ENCODE results near the gene ZNF3. TPM values are rescaled to one million over a fixed set of nuclear protein-coding genes. Genes with fewer than 3 reads are reported as not detected.

ZNF3 gene
- total RNA-seq, 1 donor from 2014 or later: 24.6 TPM

DNA sequence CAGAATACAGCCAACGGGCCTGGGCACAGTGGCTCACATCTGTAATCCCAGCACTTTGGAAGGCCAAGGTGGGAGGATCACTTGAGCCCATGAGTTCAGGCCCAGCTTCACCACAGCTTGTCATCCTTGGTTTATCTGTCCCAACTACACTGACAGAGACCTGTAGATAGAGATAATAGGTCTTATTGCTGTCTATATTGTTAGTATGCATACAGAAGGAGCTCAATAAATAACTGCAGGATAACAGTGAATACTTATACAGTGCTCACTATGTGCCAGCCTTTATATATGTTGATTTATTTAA is 39.2 kb upstream of the ZNF3 start:
- Mint-ChIP-seq H3K27me3 (ENCODE audit: insufficient read depth) (no peaks in the 10 kb centered on the region), H3K36me3 (ENCODE audit: low read depth) (peaks cover 9% of the 10 kb centered on the region), H3K9me3 (no peaks in the 10 kb centered on the region), H3K4me1 (ENCODE audit: low read depth) (peaks cover 30% of the 10 kb centered on the region), H3K4me3 (peak overlapping the region; percentile 98), H3K27ac (peak overlapping the region; percentile 97)
- DNase-seq (ENCODE audit: low spot score): no peak
- intact Hi-C loops (cut with micrococcal nuclease): loop anchor here (1.0 to 10.0 kb wide), 2 partner anchors 28 to 554 kb away; partner anchors contain the start of genes GNB2 and LAMTOR4

GRCh38 chr7:100119970-100120732 is 38.6 kb upstream of the ZNF3 start:
- Mint-ChIP-seq H3K36me3 (ENCODE audit: low read depth) (peaks cover 9% of the 10 kb centered on the region), H3K4me1 (ENCODE audit: low read depth) (peaks cover 26% of the 10 kb centered on the region), H3K9me3 (no peaks in the 10 kb centered on the region), H3K27me3 (ENCODE audit: insufficient read depth) (no peaks in the 10 kb centered on the region), H3K4me3 (peak overlapping the region; percentile 98), H3K27ac (peak overlapping the region; percentile 97)
- peak; percentile 66 for DNase-seq (ENCODE audit: low spot score)
- intact Hi-C loops (cut with micrococcal nuclease): loop anchor here (1.0 to 10.0 kb wide), 7 partner anchors 7 to 555 kb away; partner anchors contain the start of genes AP4M1, GNB2, LAMTOR4 and MCM7

- no peaks in the 10 kb centered on the region for H3K27me3 Mint-ChIP-seq (ENCODE audit: insufficient read depth)
- H3K36me3 Mint-ChIP-seq (ENCODE audit: low read depth): peaks cover 5% of the 10 kb centered on the region
- intact Hi-C loops (cut with micrococcal nuclease): loop anchor here (1.0 to 2.0 kb wide), 5 partner anchors 8 to 309 kb away; partner anchors contain the start of genes AP4M1, MCM7, TRIM4 and ZCWPW1
- peak within 1 kb of the TSS; percentile 98 for H3K4me3 Mint-ChIP-seq
- no peaks in the 10 kb centered on the region for H3K9me3 Mint-ChIP-seq
- H3K4me1 Mint-ChIP-seq (ENCODE audit: low read depth): peaks cover 18% of the 10 kb centered on the region
- peak within 1 kb of the TSS; percentile 97 for H3K27ac Mint-ChIP-seq
- peak; percentile 90 for DNase-seq (ENCODE audit: low spot score)
These were observed 37.8 kb upstream of the ZNF3 start, which contains the start of the genes CNPY4 and TAF6 for GRCh38 chr7:100119072-100119969. TSS of gene CNPY4 (plus strand) at chr7:100119634. CDS start at chr7:100119745, 111 bp downstream. TSS of gene TAF6 (minus strand) at chr7:100119358. CDS start at chr7:100114209, 5,149 bp downstream.

GRCh38 chr7:100118388-100119071 is 37.0 kb upstream of the ZNF3 start:
- intact Hi-C loops (cut with micrococcal nuclease): loop anchor here (1.0 to 2.0 kb wide), 5 partner anchors 9 to 310 kb away; partner anchors contain the start of genes AP4M1, MCM7, TRIM4 and ZCWPW1
- no peaks in the 10 kb centered on the region for H3K27me3 Mint-ChIP-seq (ENCODE audit: insufficient read depth)
- peak overlapping the region; percentile 97 for H3K27ac Mint-ChIP-seq
- H3K4me1 Mint-ChIP-seq (ENCODE audit: low read depth): peaks cover 16% of the 10 kb centered on the region
- H3K36me3 Mint-ChIP-seq (ENCODE audit: low read depth): peaks cover 7% of the 10 kb centered on the region
- peak overlapping the region; percentile 98 for H3K4me3 Mint-ChIP-seq
- no peak for DNase-seq (ENCODE audit: low spot score)
- H3K9me3 Mint-ChIP-seq: no peaks in the 10 kb centered on the region

DNA sequence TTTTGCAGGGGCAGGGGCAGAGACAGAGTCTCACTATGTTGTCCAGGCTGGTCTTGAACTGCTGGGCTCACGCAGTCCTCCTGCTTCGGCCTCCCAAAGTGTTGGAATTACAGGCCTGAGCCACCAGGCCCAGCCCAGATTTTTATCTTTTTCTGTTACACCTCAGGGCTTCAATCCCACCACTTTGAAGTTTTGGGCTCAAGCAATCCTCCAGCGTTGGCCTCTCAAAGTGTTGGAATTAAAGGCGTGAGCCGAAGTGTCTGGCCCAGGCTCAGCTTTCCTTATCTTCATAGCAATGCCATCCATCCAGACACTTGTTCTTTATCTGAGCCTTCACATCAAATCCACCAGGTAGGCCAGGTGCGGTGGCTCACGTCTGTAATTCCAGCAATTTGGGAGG is 33.5 kb upstream of the ZNF3 start:
- Mint-ChIP-seq H3K4me3 (no peak overlapping the region), H3K4me1 (ENCODE audit: low read depth) (peaks cover 8% of the 10 kb centered on the region), H3K27me3 (ENCODE audit: insufficient read depth) (no peaks in the 10 kb centered on the region), H3K9me3 (no peaks in the 10 kb centered on the region), H3K27ac (no peak overlapping the region), H3K36me3 (ENCODE audit: low read depth) (peaks cover 19% of the 10 kb centered on the region)
- no peak for DNase-seq (ENCODE audit: low spot score)
- intact Hi-C loops (cut with micrococcal nuclease): no loop called here

GRCh38 chr7:100111914-100112313 is 30.4 kb upstream of the ZNF3 start:
- H3K36me3 Mint-ChIP-seq (ENCODE audit: low read depth): peaks cover 30% of the 10 kb centered on the region
- H3K4me1 Mint-ChIP-seq (ENCODE audit: low read depth): no peaks in the 10 kb centered on the region
- H3K4me3 Mint-ChIP-seq: no peak overlapping the region

GRCh38 chr7:100111156-100111555 is 29.6 kb upstream of the ZNF3 start:
- peaks cover 28% of the 10 kb centered on the region for H3K36me3 Mint-ChIP-seq (ENCODE audit: low read depth)
- DNase-seq (ENCODE audit: low spot score): no peak
- no peaks in the 10 kb centered on the region for H3K9me3 Mint-ChIP-seq
- no peak overlapping the region for H3K4me3 Mint-ChIP-seq
- no peaks in the 10 kb centered on the region for H3K4me1 Mint-ChIP-seq (ENCODE audit: low read depth)
- H3K27ac Mint-ChIP-seq: no peak overlapping the region
- intact Hi-C loops (cut with micrococcal nuclease): no loop called here
- H3K27me3 Mint-ChIP-seq (ENCODE audit: insufficient read depth): no peaks in the 10 kb centered on the region

More at GRCh38 chr7:100111914-100112313, 30.4 kb upstream of the ZNF3 start:
- no peaks in the 10 kb centered on the region for H3K9me3 Mint-ChIP-seq
- DNase-seq (ENCODE audit: low spot score): no peak
- intact Hi-C loops (cut with micrococcal nuclease): no loop called here
- no peak overlapping the region for H3K27ac Mint-ChIP-seq
- no peaks in the 10 kb centered on the region for H3K27me3 Mint-ChIP-seq (ENCODE audit: insufficient read depth)

- H3K27ac Mint-ChIP-seq: no peak overlapping the region
- no peaks in the 10 kb centered on the region for H3K9me3 Mint-ChIP-seq
- no peaks in the 10 kb centered on the region for H3K4me1 Mint-ChIP-seq (ENCODE audit: low read depth)
- H3K4me3 Mint-ChIP-seq: no peak overlapping the region
- peaks cover 28% of the 10 kb centered on the region for H3K36me3 Mint-ChIP-seq (ENCODE audit: low read depth)
- DNase-seq (ENCODE audit: low spot score): no peak
- no peaks in the 10 kb centered on the region for H3K27me3 Mint-ChIP-seq (ENCODE audit: insufficient read depth)
- intact Hi-C loops (cut with micrococcal nuclease): no loop called here
These were observed 28.1 kb upstream of the ZNF3 start for GRCh38 chr7:100109521-100110163.

GRCh38 chr7:100107890-100108289 is 26.4 kb upstream of the ZNF3 start:
- Mint-ChIP-seq H3K4me3 (no peak overlapping the region), H3K27ac (no peak overlapping the region), H3K4me1 (ENCODE audit: low read depth) (peaks cover 4% of the 10 kb centered on the region), H3K27me3 (ENCODE audit: insufficient read depth) (no peaks in the 10 kb centered on the region), H3K36me3 (ENCODE audit: low read depth) (peaks cover 32% of the 10 kb centered on the region), H3K9me3 (no peaks in the 10 kb centered on the region)
- no peak for DNase-seq (ENCODE audit: low spot score)
- intact Hi-C loops (cut with micrococcal nuclease): no loop called here

- Mint-ChIP-seq H3K27ac (no peak overlapping the region), H3K36me3 (ENCODE audit: low read depth) (peaks cover 30% of the 10 kb centered on the region)
- intact Hi-C loops (cut with micrococcal nuclease): no loop called here
These were observed 25.7 kb upstream of the ZNF3 start for GRCh38 chr7:100107125-100107737.

GRCh38 chr7:100106633-100107032 is 25.1 kb upstream of the ZNF3 start:
- Mint-ChIP-seq H3K36me3 (ENCODE audit: low read depth) (peaks cover 28% of the 10 kb centered on the region), H3K4me3 (no peak overlapping the region)
- DNase-seq (ENCODE audit: low spot score): no peak

More at GRCh38 chr7:100107125-100107737, 25.7 kb upstream of the ZNF3 start:
- no peak for DNase-seq (ENCODE audit: low spot score)
- Mint-ChIP-seq H3K27me3 (ENCODE audit: insufficient read depth) (no peaks in the 10 kb centered on the region), H3K4me3 (no peak overlapping the region), H3K9me3 (no peaks in the 10 kb centered on the region), H3K4me1 (ENCODE audit: low read depth) (peaks cover 9% of the 10 kb centered on the region)

DNA sequence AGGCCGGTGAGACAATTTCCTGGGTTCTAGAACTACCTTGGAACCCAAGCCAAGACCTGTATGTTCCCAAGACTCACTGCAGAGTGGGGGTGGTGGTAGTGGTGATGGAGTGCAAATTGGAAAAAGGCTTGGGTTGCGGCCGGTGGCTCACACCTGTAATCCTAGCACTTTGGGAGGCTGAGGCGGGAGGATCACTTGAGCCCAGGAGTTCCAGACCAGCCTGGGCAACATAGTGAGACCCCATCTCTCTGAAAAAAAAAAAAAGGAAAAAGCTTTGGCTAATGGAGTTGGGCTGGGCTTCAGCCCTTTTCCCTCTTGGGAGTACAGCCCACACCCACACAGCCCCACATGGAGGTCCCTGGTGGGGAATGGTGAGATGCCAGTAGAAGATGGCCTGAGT is 24.0 kb upstream of the ZNF3 start:
- peaks cover 23% of the 10 kb centered on the region for H3K36me3 Mint-ChIP-seq (ENCODE audit: low read depth)
- no peaks in the 10 kb centered on the region for H3K9me3 Mint-ChIP-seq
- H3K4me1 Mint-ChIP-seq (ENCODE audit: low read depth): peaks cover 9% of the 10 kb centered on the region
- no peak overlapping the region for H3K27ac Mint-ChIP-seq
- intact Hi-C loops (cut with micrococcal nuclease): no loop called here
- no peak overlapping the region for H3K4me3 Mint-ChIP-seq
- DNase-seq (ENCODE audit: low spot score): no peak
- H3K27me3 Mint-ChIP-seq (ENCODE audit: insufficient read depth): no peaks in the 10 kb centered on the region

More at GRCh38 chr7:100106633-100107032, 25.1 kb upstream of the ZNF3 start:
- intact Hi-C loops (cut with micrococcal nuclease): no loop called here
- Mint-ChIP-seq H3K9me3 (no peaks in the 10 kb centered on the region), H3K27ac (no peak overlapping the region), H3K27me3 (ENCODE audit: insufficient read depth) (no peaks in the 10 kb centered on the region), H3K4me1 (ENCODE audit: low read depth) (peaks cover 9% of the 10 kb centered on the region)

All from activated T-helper 1 cell treated with anti-CD3 and anti-CD28 coated beads, Interleukin-12 subunit alpha, Interleukin-12 subunit beta, Interleukin-2, Interleukin-4 antibody, amounts not matched to agents 30 ng/mL and 10 ng/mL and 1 ng/mL, durations not matched to agents 14 hours and 24 hours and 36 hours (primary cell).